BJ (cell line): Measurements from ENCODE around the gene GRK7. TPM values are rescaled to one million over a fixed set of nuclear protein-coding genes. Genes with fewer than 3 reads are reported as not detected.

ENCODE experiments used
- CTCF ChIA-PET: fragments of 350-600 bp; formaldehyde crosslinking; extraction: SDS; loops from one replicate; lab custom pipeline; 2021; ENCODE audit warnings: antibody characterized with exemption, inconsistent platforms; lab: Yijun Ruan, JAX
- POLR2A ChIA-PET: fragments of 300-600 bp; sonication (Branson Sonifier 250); formaldehyde crosslinking; extraction: SDS; loops from one replicate; lab custom pipeline; 2021; ENCODE audit warnings: antibody characterized with exemption; lab: Charles Lee
- DNase-seq: peaks from one replicate; pipeline ENCODE4 v3.0.0-alpha.2; 2011; ENCODE audit warnings: low read depth
- H3K27me3 ChIP-seq: 2 replicates; pipeline ENCODE4 v1.6.0; 2011; ENCODE audit warnings: low read length; ENCODE audit not compliant: control insufficient read depth, insufficient read depth
- H3K36me3 ChIP-seq: 2 replicates; pipeline ENCODE4 v1.5.1; 2011; ENCODE audit warnings: low read length; ENCODE audit not compliant: control insufficient read depth, insufficient read depth
- H3K4me3 ChIP-seq: 2 replicates; pipeline ENCODE4 v1.5.1; 2011; ENCODE audit warnings: low read depth, mild to moderate bottlenecking, control low read depth, low read length
- CTCF ChIP-seq: IDR thresholded peaks from 2 replicates; pipeline ENCODE4 v1.5.1; 2011; ENCODE audit warnings: low read depth, mild to moderate bottlenecking, control low read depth, inconsistent platforms, low read length, moderate library complexity; ENCODE audit not compliant: insufficient read depth
- polyA plus RNA-seq: library from polyadenylated mRNA; depleted of rRNA; stranded (reverse); fragments of >200 nt; gene quantifications from 2 replicates; pipeline ENCODE4 v1.2.3, GENCODE V29; 2011

Gene GRK7
- polyA plus RNA-seq, 1 experiment = not detected

GRCh38 chr3:141789281-141789680 lies 26.1 kb downstream of the GRK7 start:
- Histone ChIP-seq H3K27me3 (no peaks in the 10 kb centered on the region), H3K4me3 (no peak overlapping the region), H3K36me3 (no peaks in the 10 kb centered on the region)
- ChIA-PET CTCF (no interaction called here), POLR2A (no interaction called here)
- no peak for DNase-seq
- no peak for TF ChIP-seq CTCF

GRCh38 chr3:141790171-141790570 lies 27.0 kb downstream of the GRK7 start:
- H3K36me3 ChIP-seq = no peaks in the 10 kb centered on the region
- DNase-seq = no peak
- H3K4me3 ChIP-seq = no peak overlapping the region
- ChIA-PET POLR2A (no interaction called here), CTCF (no interaction called here)
- H3K27me3 ChIP-seq = no peaks in the 10 kb centered on the region
- TF ChIP-seq CTCF = no peak

DNA sequence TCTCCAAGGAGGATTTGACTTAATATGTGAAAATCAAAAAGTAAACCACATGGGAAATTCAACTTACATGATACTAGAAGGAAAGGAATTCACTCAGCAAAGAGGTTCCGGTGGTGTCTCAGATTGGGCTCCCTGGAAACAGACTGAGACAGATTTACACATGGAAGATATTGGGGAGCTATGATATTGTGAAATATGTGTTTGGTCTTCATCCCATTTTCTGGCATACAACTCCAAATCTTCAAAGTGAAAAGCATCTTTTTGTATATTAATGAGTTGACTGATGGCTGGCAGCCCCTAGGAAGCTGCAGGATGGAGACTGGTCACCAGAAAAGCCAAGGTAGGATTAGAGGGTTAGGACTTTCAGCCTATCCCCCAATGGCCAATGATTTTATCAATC lies 29.3 kb downstream of the GRK7 start:
- Histone ChIP-seq H3K4me3 (no peak overlapping the region), H3K27me3 (no peaks in the 10 kb centered on the region), H3K36me3 (no peaks in the 10 kb centered on the region)
- ChIA-PET POLR2A (no interaction called here), CTCF (interaction anchor here (0.7 kb wide), 1 partner anchor 9 kb away, joined by 3 read pairs; no protein-coding TSS in a partner anchor)
- no peak for TF ChIP-seq CTCF
- DNase-seq = no peak

DNA sequence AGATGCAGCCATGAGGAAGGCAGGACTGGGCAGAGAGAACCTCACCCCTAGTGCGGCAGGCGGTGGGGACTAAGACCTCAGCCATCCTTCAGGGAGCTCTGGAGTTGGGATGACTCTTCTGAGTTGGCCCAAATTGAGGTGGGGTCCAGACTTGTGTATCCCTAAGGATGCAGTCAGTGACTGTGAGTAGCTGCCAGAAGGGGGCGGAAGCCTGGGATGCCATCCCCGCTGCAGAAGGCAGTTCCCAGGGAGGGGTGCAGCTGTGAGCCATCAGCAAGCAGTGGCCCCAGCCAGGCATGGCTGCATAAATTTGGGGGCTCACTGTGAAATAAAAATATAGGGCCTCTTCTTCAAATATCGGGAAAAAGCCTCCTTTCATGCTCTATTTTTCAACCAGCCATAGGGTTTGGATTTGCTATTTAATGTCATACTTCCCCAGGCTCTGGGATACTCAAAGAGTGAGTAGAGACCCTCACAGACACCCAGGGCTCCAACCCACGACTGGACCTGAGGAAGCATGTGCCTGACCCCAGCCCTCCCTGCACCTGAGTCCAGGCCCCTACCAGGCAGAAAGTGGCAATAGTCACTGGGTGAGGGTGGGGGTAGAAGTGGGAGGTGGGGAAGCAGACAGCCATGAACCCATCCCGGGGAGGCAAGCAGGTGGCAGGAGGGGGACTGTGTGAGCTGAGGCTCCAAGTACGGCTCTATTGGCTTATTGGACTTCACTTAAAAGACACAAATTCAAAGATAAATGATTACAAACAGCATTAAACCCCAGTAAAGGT lies 30.5 kb downstream of the GRK7 start:
- H3K4me3 ChIP-seq = no peak overlapping the region
- TF ChIP-seq CTCF = no peak
- H3K36me3 ChIP-seq = no peaks in the 10 kb centered on the region
- DNase-seq = no peak
- ChIA-PET CTCF (interaction anchor here (0.7 kb wide), 1 partner anchor 10 kb away, joined by 3 read pairs; no protein-coding TSS in a partner anchor), POLR2A (no interaction called here)
- no peaks in the 10 kb centered on the region for H3K27me3 ChIP-seq

- CTCF ChIA-PET = no interaction called here
- no peaks in the 10 kb centered on the region for H3K27me3 ChIP-seq
- no peaks in the 10 kb centered on the region for H3K36me3 ChIP-seq
- POLR2A ChIA-PET = no interaction called here
- no peak for DNase-seq
- no peak for TF ChIP-seq CTCF
- no peak overlapping the region for H3K4me3 ChIP-seq
Observed at GRCh38 chr3:141795276-141795675, 32.1 kb downstream of the GRK7 start.
